ENCODE data around the gene TCEA2.
A peak's percentile ranks its signal among the peaks of the same experiment; 100 is the strongest.

TCEA2 gene

DNA sequence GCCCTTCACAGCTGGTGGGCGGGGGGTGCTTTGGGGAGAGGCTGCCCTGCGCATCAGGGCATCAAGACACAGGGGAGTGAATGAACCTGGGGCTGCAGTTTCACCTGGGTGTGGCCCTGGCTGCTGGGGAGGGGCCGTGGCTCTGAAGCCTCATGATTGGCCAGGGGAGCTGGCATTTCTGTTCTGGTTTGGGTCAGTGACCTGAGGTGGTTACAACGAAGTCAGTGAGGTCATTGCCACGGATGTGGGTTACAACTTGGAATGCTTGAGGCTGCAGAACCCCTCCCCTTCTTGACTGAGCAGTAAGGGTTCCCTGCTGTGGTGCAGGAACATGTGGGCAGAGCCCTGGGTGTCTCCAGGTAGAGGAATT, 3.0 kb downstream of the TCEA2 start:
- no peak overlapping the region for H2BK5ac ChIP-seq (ENCODE audit: low read length)
- H3K56ac ChIP-seq (ENCODE audit: low read length) = no peak overlapping the region
- WGBS (ENCODE audit: extremely low coverage, insufficient coverage, low lambda C conversion rate) = no CpG with 5 or more reads among the region's 5 CpGs
- H3K79me2 ChIP-seq (ENCODE audit: control insufficient read depth, insufficient read depth, low read length) = no peaks in the 10 kb centered on the region
- H2BK15ac ChIP-seq (replicated peaks; ENCODE audit: low read depth) = no peak overlapping the region
- no peak overlapping the region for H3K4ac ChIP-seq (ENCODE audit: low read depth, low read length)
- H3K79me1 ChIP-seq (ENCODE audit: low read length) = peaks cover 2% of the 10 kb centered on the region
- DNase-seq = peak; percentile 89
- H2BK120ac ChIP-seq (ENCODE audit: low read depth, low read length) = no peak overlapping the region
- H3K9ac ChIP-seq (ENCODE audit: low read length) = no peak overlapping the region
- H3K27ac ChIP-seq (ENCODE audit: low read depth, low read length) = no peak overlapping the region
- no peak overlapping the region for H3K23ac ChIP-seq (ENCODE audit: low read length)
- H3K36me3 ChIP-seq (ENCODE audit: control insufficient read depth, insufficient read depth, low read length) = no peaks in the 10 kb centered on the region
- H3K27me3 ChIP-seq (ENCODE audit: insufficient read depth, low read length, poor library complexity) = no peaks in the 10 kb centered on the region
- H3K4me1 ChIP-seq (ENCODE audit: control insufficient read depth, low read depth, low read length) = peaks cover 3% of the 10 kb centered on the region
- H4K8ac ChIP-seq (ENCODE audit: low read depth, low read length) = no peak overlapping the region
- no peak overlapping the region for H4K5ac ChIP-seq (ENCODE audit: low read length)
- no peak overlapping the region for H2AK5ac ChIP-seq (ENCODE audit: low read length)
- no peak overlapping the region for H3K4me2 ChIP-seq (ENCODE audit: low read length)
- no peak overlapping the region for H3K4me3 ChIP-seq (ENCODE audit: low read length)
- no peak overlapping the region for H3K18ac ChIP-seq (ENCODE audit: low read length)

DNA sequence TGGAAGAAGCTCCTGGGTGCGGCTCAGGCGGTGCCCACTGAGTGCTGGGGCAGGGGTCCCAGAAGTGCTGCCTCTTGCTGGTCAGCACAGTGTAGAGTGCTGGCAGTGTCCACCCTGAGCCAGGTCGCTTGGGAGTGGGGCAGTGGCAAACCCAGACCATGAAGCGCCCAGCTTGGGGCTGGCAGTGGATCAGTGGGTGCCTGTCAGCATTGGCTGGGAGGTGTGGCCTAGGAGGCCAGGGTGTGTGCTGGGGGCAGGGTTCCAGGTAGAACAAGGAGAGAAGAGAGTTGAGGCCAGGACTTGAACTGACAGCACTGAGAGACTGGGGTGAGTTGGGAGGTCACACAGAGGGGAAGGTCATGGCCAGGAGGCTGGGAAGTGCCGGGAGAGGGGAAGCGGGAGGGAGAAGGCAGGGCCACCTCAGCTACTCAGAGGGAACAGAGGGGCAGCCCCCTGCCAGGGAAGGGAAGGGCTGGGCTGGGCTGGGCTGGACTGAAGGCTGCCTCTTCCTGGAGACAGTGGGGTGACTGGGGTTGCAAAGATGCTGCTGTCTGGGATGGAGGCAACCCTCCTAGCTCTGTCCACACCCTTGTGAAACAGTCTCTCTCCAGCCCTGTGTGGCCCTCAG, 4.1 kb downstream of the TCEA2 start:
- Histone ChIP-seq H3K36me3 (ENCODE audit: control insufficient read depth, insufficient read depth, low read length) (no peaks in the 10 kb centered on the region), H2BK15ac (replicated peaks; ENCODE audit: low read depth) (no peak overlapping the region), H3K79me1 (ENCODE audit: low read length) (peaks cover 2% of the 10 kb centered on the region), H3K27ac (ENCODE audit: low read depth, low read length) (no peak overlapping the region), H3K4ac (ENCODE audit: low read depth, low read length) (no peak overlapping the region), H3K79me2 (ENCODE audit: control insufficient read depth, insufficient read depth, low read length) (no peaks in the 10 kb centered on the region), H2AK5ac (ENCODE audit: low read length) (no peak overlapping the region), H3K23ac (ENCODE audit: low read length) (no peak overlapping the region), H3K9ac (ENCODE audit: low read length) (no peak overlapping the region), H4K5ac (ENCODE audit: low read length) (no peak overlapping the region), H3K27me3 (ENCODE audit: insufficient read depth, low read length, poor library complexity) (no peaks in the 10 kb centered on the region), H2BK120ac (ENCODE audit: low read depth, low read length) (no peak overlapping the region), H4K8ac (ENCODE audit: low read depth, low read length) (no peak overlapping the region), H3K4me3 (ENCODE audit: low read length) (no peak overlapping the region), H3K18ac (ENCODE audit: low read length) (no peak overlapping the region), H2BK5ac (ENCODE audit: low read length) (no peak overlapping the region), H3K4me2 (ENCODE audit: low read length) (no peak overlapping the region), H3K4me1 (ENCODE audit: control insufficient read depth, low read depth, low read length) (peaks cover 3% of the 10 kb centered on the region), H3K56ac (ENCODE audit: low read length) (no peak overlapping the region)
- no CpG with 5 or more reads among the region's 6 CpGs for WGBS (ENCODE audit: extremely low coverage, insufficient coverage, low lambda C conversion rate)
- no peak for DNase-seq

DNA sequence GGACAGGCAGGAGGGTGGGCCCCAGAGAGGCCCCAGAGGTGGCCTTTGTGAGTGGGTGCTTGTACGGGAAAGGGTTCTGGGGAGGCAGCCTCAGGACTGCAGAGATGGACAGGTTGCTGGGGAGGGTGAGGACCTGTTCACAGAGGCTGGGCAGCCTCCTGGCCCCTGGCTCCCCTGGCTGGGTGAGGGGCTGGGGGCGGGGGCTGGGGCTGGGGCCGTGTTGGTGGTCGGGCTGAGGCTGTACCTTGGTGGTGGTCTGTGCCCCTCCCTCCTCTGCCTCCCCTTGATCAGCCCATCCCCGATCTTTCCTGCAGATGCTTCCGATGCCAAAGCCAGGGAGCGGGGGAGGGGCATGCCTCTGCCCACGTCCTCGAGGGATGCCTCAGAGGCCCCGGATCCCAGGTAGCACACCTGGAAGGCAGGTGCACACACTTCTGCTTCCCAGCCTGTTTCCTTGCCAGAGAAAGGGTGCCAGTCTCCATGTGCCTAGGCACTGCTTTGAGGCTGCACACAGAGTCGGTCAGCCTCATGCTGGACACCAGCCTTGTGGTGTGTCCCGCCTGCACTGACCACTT, 4.8 kb downstream of the TCEA2 start:
- no peak overlapping the region for H2BK15ac ChIP-seq (replicated peaks; ENCODE audit: low read depth)
- H3K23ac ChIP-seq (ENCODE audit: low read length) = no peak overlapping the region
- H3K27me3 ChIP-seq (ENCODE audit: insufficient read depth, low read length, poor library complexity) = no peaks in the 10 kb centered on the region
- H4K8ac ChIP-seq (ENCODE audit: low read depth, low read length) = no peak overlapping the region
- H2AK5ac ChIP-seq (ENCODE audit: low read length) = no peak overlapping the region
- no peak overlapping the region for H3K9ac ChIP-seq (ENCODE audit: low read length)
- no peak overlapping the region for H3K4me2 ChIP-seq (ENCODE audit: low read length)
- H3K4me3 ChIP-seq (ENCODE audit: low read length) = no peak overlapping the region
- H3K79me2 ChIP-seq (ENCODE audit: control insufficient read depth, insufficient read depth, low read length) = no peaks in the 10 kb centered on the region
- no peak for DNase-seq
- H4K5ac ChIP-seq (ENCODE audit: low read length) = no peak overlapping the region
- H2BK120ac ChIP-seq (ENCODE audit: low read depth, low read length) = no peak overlapping the region
- H3K4ac ChIP-seq (ENCODE audit: low read depth, low read length) = no peak overlapping the region
- no CpG with 5 or more reads among the region's 12 CpGs for WGBS (ENCODE audit: extremely low coverage, insufficient coverage, low lambda C conversion rate)
- no peak overlapping the region for H3K18ac ChIP-seq (ENCODE audit: low read length)
- no peak overlapping the region for H3K56ac ChIP-seq (ENCODE audit: low read length)
- no peak overlapping the region for H3K27ac ChIP-seq (ENCODE audit: low read depth, low read length)
- H3K79me1 ChIP-seq (ENCODE audit: low read length) = peaks cover 2% of the 10 kb centered on the region
- peaks cover 3% of the 10 kb centered on the region for H3K4me1 ChIP-seq (ENCODE audit: control insufficient read depth, low read depth, low read length)
- no peak overlapping the region for H2BK5ac ChIP-seq (ENCODE audit: low read length)
- H3K36me3 ChIP-seq (ENCODE audit: control insufficient read depth, insufficient read depth, low read length) = no peaks in the 10 kb centered on the region

DNA sequence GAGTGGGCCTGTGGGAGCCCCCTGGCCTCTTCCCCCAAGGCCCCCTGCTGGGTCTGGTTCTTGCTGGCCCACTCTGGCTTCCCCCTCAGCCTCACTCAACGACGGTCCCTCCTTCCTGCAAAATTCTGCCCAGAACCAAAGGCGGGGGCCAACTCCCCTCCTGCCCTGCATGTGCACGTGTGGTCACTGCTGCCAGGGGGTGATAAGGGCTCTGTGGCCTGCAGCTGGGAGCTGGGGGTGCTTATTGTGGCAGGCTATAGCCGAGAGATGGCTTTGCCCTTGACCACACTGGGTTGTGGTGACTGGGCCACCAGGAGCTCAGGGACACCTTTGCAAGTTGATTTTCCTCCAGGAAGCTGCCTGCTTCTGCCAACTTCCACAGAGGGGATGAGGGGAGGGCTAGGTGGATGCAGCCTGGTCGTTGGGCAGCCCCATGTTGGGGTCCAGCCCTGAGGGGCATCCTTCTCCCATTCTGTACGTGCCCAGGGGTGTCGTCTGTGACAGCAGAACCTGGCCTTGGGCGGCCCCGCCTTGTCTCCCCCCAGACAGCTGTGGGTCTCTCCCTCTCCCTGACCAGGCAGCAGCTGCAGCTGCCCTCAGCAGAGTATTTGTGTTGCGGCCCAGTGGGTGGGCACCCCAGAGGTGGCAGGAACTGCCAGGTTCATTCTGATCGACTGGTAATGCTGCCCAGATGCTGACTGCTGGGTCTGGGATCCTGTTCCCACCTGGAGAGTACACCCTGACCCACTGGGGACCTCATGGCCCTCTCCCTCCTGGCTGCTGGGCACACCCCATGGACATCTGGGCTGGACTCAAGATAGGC, 5.6 kb downstream of the TCEA2 start:
- no peak overlapping the region for H2BK120ac ChIP-seq (ENCODE audit: low read depth, low read length)
- H3K4ac ChIP-seq (ENCODE audit: low read depth, low read length) = no peak overlapping the region
- no peak overlapping the region for H2AK5ac ChIP-seq (ENCODE audit: low read length)
- no peak overlapping the region for H4K8ac ChIP-seq (ENCODE audit: low read depth, low read length)
- H3K9ac ChIP-seq (ENCODE audit: low read length) = no peak overlapping the region
- no peaks in the 10 kb centered on the region for H3K36me3 ChIP-seq (ENCODE audit: control insufficient read depth, insufficient read depth, low read length)
- no peak overlapping the region for H3K23ac ChIP-seq (ENCODE audit: low read length)
- H4K5ac ChIP-seq (ENCODE audit: low read length) = no peak overlapping the region
- no peak overlapping the region for H3K18ac ChIP-seq (ENCODE audit: low read length)
- H2BK15ac ChIP-seq (replicated peaks; ENCODE audit: low read depth) = no peak overlapping the region
- H3K56ac ChIP-seq (ENCODE audit: low read length) = no peak overlapping the region
- no peaks in the 10 kb centered on the region for H3K79me2 ChIP-seq (ENCODE audit: control insufficient read depth, insufficient read depth, low read length)
- H3K27ac ChIP-seq (ENCODE audit: low read depth, low read length) = no peak overlapping the region
- peaks cover 2% of the 10 kb centered on the region for H3K79me1 ChIP-seq (ENCODE audit: low read length)
- H3K4me1 ChIP-seq (ENCODE audit: control insufficient read depth, low read depth, low read length) = peaks cover 3% of the 10 kb centered on the region
- H3K27me3 ChIP-seq (ENCODE audit: insufficient read depth, low read length, poor library complexity) = no peaks in the 10 kb centered on the region
- no peak for DNase-seq
- WGBS (ENCODE audit: extremely low coverage, insufficient coverage, low lambda C conversion rate) = no CpG with 5 or more reads among the region's 12 CpGs
- H3K4me3 ChIP-seq (ENCODE audit: low read length) = no peak overlapping the region
- no peak overlapping the region for H2BK5ac ChIP-seq (ENCODE audit: low read length)
- no peak overlapping the region for H3K4me2 ChIP-seq (ENCODE audit: low read length)

DNA sequence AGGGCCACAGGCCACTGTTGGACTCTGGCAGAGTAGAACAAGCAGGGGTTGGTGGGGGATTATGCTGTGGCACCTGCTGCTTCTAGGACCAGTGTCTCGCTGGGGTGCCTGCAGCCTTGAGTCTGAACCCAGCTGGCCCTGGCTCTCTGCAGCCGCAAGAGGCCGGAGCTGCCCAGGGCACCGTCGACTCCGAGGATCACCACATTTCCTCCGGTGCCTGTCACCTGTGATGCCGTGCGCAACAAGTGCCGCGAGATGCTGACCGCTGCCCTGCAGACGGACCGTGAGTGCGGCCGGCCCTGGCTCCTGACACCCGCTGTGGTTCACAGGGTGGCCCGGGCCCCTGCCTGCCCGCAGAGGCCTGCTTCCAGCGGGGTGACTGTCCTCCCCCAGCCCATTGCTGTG, 6.2 kb downstream of the TCEA2 start:
- H3K9ac ChIP-seq (ENCODE audit: low read length) = no peak overlapping the region
- no peak overlapping the region for H3K4me2 ChIP-seq (ENCODE audit: low read length)
- H3K4me3 ChIP-seq (ENCODE audit: low read length) = no peak overlapping the region
- no peak overlapping the region for H3K27ac ChIP-seq (ENCODE audit: low read depth, low read length)
- no CpG with 5 or more reads among the region's 20 CpGs for WGBS (ENCODE audit: extremely low coverage, insufficient coverage, low lambda C conversion rate)
- H3K18ac ChIP-seq (ENCODE audit: low read length) = no peak overlapping the region
- no peak overlapping the region for H4K8ac ChIP-seq (ENCODE audit: low read depth, low read length)
- H2BK5ac ChIP-seq (ENCODE audit: low read length) = no peak overlapping the region
- no peaks in the 10 kb centered on the region for H3K27me3 ChIP-seq (ENCODE audit: insufficient read depth, low read length, poor library complexity)
- H4K5ac ChIP-seq (ENCODE audit: low read length) = no peak overlapping the region
- H3K23ac ChIP-seq (ENCODE audit: low read length) = no peak overlapping the region
- no peaks in the 10 kb centered on the region for H3K36me3 ChIP-seq (ENCODE audit: control insufficient read depth, insufficient read depth, low read length)
- H2AK5ac ChIP-seq (ENCODE audit: low read length) = no peak overlapping the region
- no peak overlapping the region for H2BK15ac ChIP-seq (replicated peaks; ENCODE audit: low read depth)
- H3K4ac ChIP-seq (ENCODE audit: low read depth, low read length) = no peak overlapping the region
- H2BK120ac ChIP-seq (ENCODE audit: low read depth, low read length) = no peak overlapping the region
- H3K56ac ChIP-seq (ENCODE audit: low read length) = no peak overlapping the region
- no peak for DNase-seq
- no peaks in the 10 kb centered on the region for H3K79me2 ChIP-seq (ENCODE audit: control insufficient read depth, insufficient read depth, low read length)
- no peaks in the 10 kb centered on the region for H3K79me1 ChIP-seq (ENCODE audit: low read length)
- no peaks in the 10 kb centered on the region for H3K4me1 ChIP-seq (ENCODE audit: control insufficient read depth, low read depth, low read length)
